ENCODE measurements around the gene M1AP. TPM values are rescaled to one million over a fixed set of nuclear protein-coding genes. Genes with fewer than 3 reads are reported as not detected.
A peak's percentile ranks its signal among the peaks of the same experiment; 100 is the strongest.

M1AP gene
- total and polyA plus RNA-seq, 4 experiments from 2014 or later = 0.47 TPM; not detected in 3

GRCh38 chr2:74512744-74513604 is 135.2 kb downstream of the M1AP start:
- intact Hi-C loops (cut with micrococcal nuclease) = no loop called here
- H3K27me3 Mint-ChIP-seq = peaks cover 18 to 36% of the 10 kb centered on the region in 2 donors
- POLR2A ChIA-PET (ENCODE audit: partially characterized antibody) = interaction anchor here (0.9 to 1.8 kb wide), 9 partner anchors 11 to 335 kb away, joined by 3 to 11 read pairs (median 3); partner anchors contain the start of genes AUP1, DQX1, HTRA2 and MRPL53
- peaks cover 0 to 2% (median 0%) of the 10 kb centered on the region in 8 donors for H3K9me3 Mint-ChIP-seq
- Histone ChIP-seq H3K36me3 (ENCODE audit: insufficient read depth, low read length) (no peaks in the 10 kb centered on the region), H3K27me3 (ENCODE audit: insufficient read depth, low read length) (peaks cover 32% of the 10 kb centered on the region), H3K27ac (ENCODE audit: low read depth, low read length) (no peak overlapping the region), H3K4me3 (ENCODE audit: low read length in 2 of 2) (no peak overlapping the region), H3K9me3 (ENCODE audit: control insufficient read depth in 1 of 2, low read length in 2 of 2) (no peaks in the 10 kb centered on the region), H3K4me1 (ENCODE audit: insufficient read depth, low read length) (peaks cover 42% of the 10 kb centered on the region)
- CTCF ChIA-PET (ENCODE audit: partially characterized antibody) = no interaction called here
- no peaks in the 10 kb centered on the region for H3K36me3 Mint-ChIP-seq
- H3K4me1 Mint-ChIP-seq = peaks cover 14 to 44% (median 28%) of the 10 kb centered on the region in 4 donors
- peak overlapping the region in 1 of 7 donors; percentile 70 for H3K27ac Mint-ChIP-seq
- peak overlapping the region in 5 of 8 donors; percentile 41 to 81 (median 69) for H3K4me3 Mint-ChIP-seq
- no peak for DNase-seq

DNA sequence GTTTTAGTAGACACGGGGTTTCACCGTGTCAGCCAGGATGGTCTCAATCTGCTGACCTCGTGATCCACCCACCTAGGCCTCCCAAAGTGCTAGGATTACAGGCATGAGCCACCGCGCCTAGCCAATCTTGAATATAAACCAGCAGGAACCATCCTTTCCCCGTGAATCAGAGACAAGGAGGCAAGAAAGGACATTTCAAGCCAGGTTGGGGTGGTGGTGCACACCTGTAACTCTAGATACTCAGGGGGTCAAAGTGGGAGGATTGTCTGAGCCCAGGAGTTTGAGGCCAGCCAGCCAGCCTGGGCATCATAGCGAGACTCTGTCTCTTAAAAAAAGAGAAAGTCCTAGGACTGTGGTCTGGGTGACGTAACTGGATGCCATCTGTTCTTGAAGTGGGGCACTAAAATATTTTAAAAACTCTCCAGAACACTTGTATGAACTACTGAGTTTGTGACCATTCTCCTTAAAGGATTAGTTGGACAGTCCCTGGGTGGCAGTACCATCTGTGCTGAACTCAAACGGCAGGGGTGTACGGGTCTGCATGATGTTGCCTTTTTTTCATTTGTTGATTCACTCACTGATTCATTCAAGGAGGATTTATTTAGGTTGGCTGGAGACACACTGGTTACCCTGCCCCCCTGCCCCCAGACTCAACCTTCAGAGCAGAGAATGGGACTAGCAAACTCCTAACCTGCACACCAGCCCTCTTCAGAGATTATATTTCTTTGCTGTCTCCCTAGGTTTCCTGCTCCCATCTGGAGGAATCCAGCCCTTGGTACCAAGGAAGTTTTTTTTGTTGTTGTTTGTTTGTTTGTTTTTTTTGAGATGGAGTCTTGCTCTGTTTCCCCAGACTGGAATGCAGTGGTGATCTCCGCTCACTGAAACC is 136.8 kb downstream of the M1AP start:
- ChIA-PET POLR2A (ENCODE audit: partially characterized antibody) (interaction anchor here (0.8 to 5.2 kb wide), 2 partner anchors 13 to 54 kb away, joined by 3 to 37 read pairs; partner anchors contain the start of genes INO80B and WBP1), CTCF (ENCODE audit: partially characterized antibody) (interaction anchor here (0.7 to 1.4 kb wide), 2 partner anchors 28 to 54 kb away, joined by 3 to 4 read pairs; partner anchors contain the start of genes CCDC142 and TTC31)
- Histone ChIP-seq H3K27ac (ENCODE audit: low read depth, low read length) (no peak overlapping the region), H3K9me3 (ENCODE audit: control insufficient read depth in 1 of 2, low read length in 2 of 2) (no peaks in the 10 kb centered on the region), H3K27me3 (ENCODE audit: insufficient read depth, low read length) (peaks cover 16% of the 10 kb centered on the region), H3K36me3 (ENCODE audit: insufficient read depth, low read length) (no peaks in the 10 kb centered on the region), H3K4me1 (ENCODE audit: insufficient read depth, low read length) (peaks cover 46% of the 10 kb centered on the region), H3K4me3 (ENCODE audit: low read length in 2 of 2) (no peak overlapping the region)
- no peak for DNase-seq
- peaks cover 17 to 53% (median 35%) of the 10 kb centered on the region in 4 donors for H3K4me1 Mint-ChIP-seq
- H3K9me3 Mint-ChIP-seq = peaks cover 0 to 4% (median 0%) of the 10 kb centered on the region in 8 donors
- intact Hi-C loops (cut with micrococcal nuclease) = no loop called here
- H3K27me3 Mint-ChIP-seq = peaks cover 8 to 35% of the 10 kb centered on the region in 2 donors
- H3K27ac Mint-ChIP-seq = peak overlapping the region in 2 of 7 donors; percentile 57 to 70
- peak overlapping the region in 2 of 8 donors; percentile 15 to 48 for H3K4me3 Mint-ChIP-seq
- H3K36me3 Mint-ChIP-seq = peaks cover 11 to 16% of the 10 kb centered on the region in 2 donors

- Histone ChIP-seq H3K27me3 (ENCODE audit: insufficient read depth, low read length) (peaks cover 10% of the 10 kb centered on the region), H3K9me3 (ENCODE audit: control insufficient read depth in 1 of 2, low read length in 2 of 2) (no peaks in the 10 kb centered on the region), H3K4me1 (ENCODE audit: insufficient read depth, low read length) (peaks cover 45% of the 10 kb centered on the region), H3K4me3 (ENCODE audit: low read length in 2 of 2) (no peak overlapping the region), H3K36me3 (ENCODE audit: insufficient read depth, low read length) (peaks cover 7% of the 10 kb centered on the region), H3K27ac (ENCODE audit: low read depth, low read length) (no peak overlapping the region)
- Mint-ChIP-seq H3K4me1 (peaks cover 17 to 52% (median 32%) of the 10 kb centered on the region in 4 donors), H3K27ac (no peak overlapping the region), H3K36me3 (peaks cover 17 to 22% of the 10 kb centered on the region in 2 donors), H3K4me3 (no peak overlapping the region), H3K27me3 (peaks cover 7 to 32% of the 10 kb centered on the region in 2 donors), H3K9me3 (peaks cover 0 to 4% (median 0%) of the 10 kb centered on the region in 8 donors)
- intact Hi-C loops (cut with micrococcal nuclease) = no loop called here
- ChIA-PET CTCF (ENCODE audit: partially characterized antibody) (interaction anchor here (1.0 to 1.7 kb wide), 3 partner anchors 14 to 27 kb away, joined by 3 to 4 read pairs (median 4); partner anchors contain the start of genes CCDC142 and TTC31), POLR2A (ENCODE audit: partially characterized antibody) (interaction anchor here (0.8 to 5.2 kb wide), 3 partner anchors 12 to 53 kb away, joined by 3 to 57 read pairs (median 37); partner anchors contain the start of genes AUP1, HTRA2, INO80B and WBP1)
- no peak for DNase-seq
These were observed 137.9 kb downstream of the M1AP start for GRCh38 chr2:74510272-74510671.

GRCh38 chr2:74507926-74508520 is 140.1 kb downstream of the M1AP start:
- Mint-ChIP-seq H3K9me3 (peaks cover 0 to 4% (median 0%) of the 10 kb centered on the region in 8 donors), H3K27ac (peak overlapping the region; percentile 97 to 100 (median 100)), H3K4me3 (peak overlapping the region; percentile 98 to 100 (median 100)), H3K36me3 (peaks cover 30 to 34% of the 10 kb centered on the region in 2 donors), H3K27me3 (peaks cover 15 to 44% of the 10 kb centered on the region in 2 donors), H3K4me1 (peaks cover 18 to 60% (median 41%) of the 10 kb centered on the region in 4 donors)
- peak overlapping the region; percentile 83 to 97 for H3K4me3 ChIP-seq (ENCODE audit: low read length in 2 of 2)
- CTCF ChIA-PET (ENCODE audit: partially characterized antibody) = interaction anchor here (0.5 to 2.1 kb wide), 6 partner anchors 22 to 87 kb away, joined by 3 to 9 read pairs (median 3); partner anchors contain the start of genes CCDC142, HTRA2, MRPL53 and TTC31
- H3K4me1 ChIP-seq (ENCODE audit: insufficient read depth, low read length) = peaks cover 33% of the 10 kb centered on the region
- H3K27me3 ChIP-seq (ENCODE audit: insufficient read depth, low read length) = peaks cover 13% of the 10 kb centered on the region
- H3K9me3 ChIP-seq (ENCODE audit: control insufficient read depth in 1 of 2, low read length in 2 of 2) = no peaks in the 10 kb centered on the region
- H3K36me3 ChIP-seq (ENCODE audit: insufficient read depth, low read length) = peaks cover 15% of the 10 kb centered on the region
- intact Hi-C loops (cut with micrococcal nuclease) = loop anchor here (1.0 to 2.0 kb wide), 5 partner anchors 21 to 53 kb away; partner anchors contain the start of genes AUP1, HTRA2, INO80B and TTC31
- POLR2A ChIA-PET (ENCODE audit: partially characterized antibody) = interaction anchor here (1.5 to 7.0 kb wide), 8 partner anchors 8 to 87 kb away, joined by 6 to 60 read pairs (median 18); partner anchors contain the start of genes AUP1, C2orf81, CCDC142 and DQX1
- DNase-seq = no peak
- H3K27ac ChIP-seq (ENCODE audit: low read depth, low read length) = peak overlapping the region; percentile 98

Other genes starting within 250 kb of the M1AP start
- 1 to 10 TPM; 5.3 to 7.5 TPM for gene C2orf81, start 226.7 kb downstream of the M1AP start, total RNA-seq
- gene C2orf81, start 226.7 kb downstream of the M1AP start, polyA plus RNA-seq = 1 to 10 TPM; 1.5 to 1.6 TPM
- 10 to 100 TPM; 36.3 to 41.0 TPM for gene WDR54, start 226.6 kb downstream of the M1AP start, total RNA-seq
- 100 to 1,000 TPM in 1 of 2 donors, 10 to 100 TPM in 1; 56.1 to 107 TPM for gene WDR54, start 226.6 kb downstream of the M1AP start, polyA plus RNA-seq
- not detected for gene RTKN, start 206.4 kb downstream of the M1AP start, total RNA-seq
- gene RTKN, start 206.4 kb downstream of the M1AP start, polyA plus RNA-seq = under 1 TPM in 1 of 2 donors, not detected in 1; 0.14 TPM
- 10 to 100 TPM; 76.4 to 82.8 TPM for gene INO80B, start 193.2 kb downstream of the M1AP start, total RNA-seq
- gene INO80B, start 193.2 kb downstream of the M1AP start, polyA plus RNA-seq = 1 to 10 TPM; 4.6 to 7.7 TPM
- gene WBP1, start 189.9 kb downstream of the M1AP start, total RNA-seq = 100 to 1,000 TPM; 108 to 109 TPM
- gene WBP1, start 189.9 kb downstream of the M1AP start, polyA plus RNA-seq = 10 to 100 TPM; 38.1 to 41.2 TPM
- 10 to 100 TPM; 92.3 to 94.1 TPM for gene MOGS, start 182.9 kb downstream of the M1AP start, total RNA-seq
- 10 to 100 TPM; 34.0 to 38.5 TPM for gene MOGS, start 182.9 kb downstream of the M1AP start, polyA plus RNA-seq
- gene MRPL53, start 175.7 kb downstream of the M1AP start, total RNA-seq = 10 to 100 TPM; 72.8 to 82.3 TPM
- 100 to 1,000 TPM in 1 of 2 donors, 10 to 100 TPM in 1; 96.5 to 120 TPM for gene MRPL53, start 175.7 kb downstream of the M1AP start, polyA plus RNA-seq
- gene CCDC142, start 165.3 kb downstream of the M1AP start, total RNA-seq = 10 to 100 TPM; 63.9 to 67.6 TPM
- gene CCDC142, start 165.3 kb downstream of the M1AP start, polyA plus RNA-seq = 10 to 100 TPM in 1 of 2 donors, 1 to 10 TPM in 1; 3.6 to 10.2 TPM
- gene TTC31, start 165.2 kb downstream of the M1AP start, total RNA-seq = 10 to 100 TPM; 43.7 to 46.9 TPM
- gene TTC31, start 165.2 kb downstream of the M1AP start, polyA plus RNA-seq = 10 to 100 TPM; 17.0 to 19.2 TPM
- under 1 TPM in 1 of 2 experiments, not detected in 1; 0.30 TPM for gene LBX2, start 148.7 kb downstream of the M1AP start, total RNA-seq
- gene LBX2, start 148.7 kb downstream of the M1AP start, polyA plus RNA-seq = under 1 TPM in 1 of 2 donors, not detected in 1; 0.23 TPM
- 10 to 100 TPM; 31.1 to 42.2 TPM for gene PCGF1, start 140.6 kb downstream of the M1AP start, total RNA-seq
- 10 to 100 TPM; 10.4 to 16.7 TPM for gene PCGF1, start 140.6 kb downstream of the M1AP start, polyA plus RNA-seq
- gene TLX2, start 133.9 kb downstream of the M1AP start, total RNA-seq = under 1 TPM; 0.52 to 0.53 TPM
- gene TLX2, start 133.9 kb downstream of the M1AP start, polyA plus RNA-seq = under 1 TPM; 0.14 to 0.33 TPM
- under 1 TPM; 0.35 to 0.44 TPM for gene DQX1, start 122.1 kb downstream of the M1AP start, total RNA-seq
- gene DQX1, start 122.1 kb downstream of the M1AP start, polyA plus RNA-seq = not detected
- 100 to 1,000 TPM; 153 to 158 TPM for gene AUP1, start 118.6 kb downstream of the M1AP start, total RNA-seq
- 100 to 1,000 TPM in 1 of 2 donors, 10 to 100 TPM in 1; 91.3 to 123 TPM for gene AUP1, start 118.6 kb downstream of the M1AP start, polyA plus RNA-seq
- 10 to 100 TPM; 39.8 to 41.1 TPM for gene HTRA2, start 118.4 kb downstream of the M1AP start, total RNA-seq
- 10 to 100 TPM; 22.0 to 25.7 TPM for gene HTRA2, start 118.4 kb downstream of the M1AP start, polyA plus RNA-seq
- gene LOXL3, start 94.4 kb downstream of the M1AP start, total RNA-seq = under 1 TPM; 0.25 to 0.32 TPM
- gene LOXL3, start 94.4 kb downstream of the M1AP start, polyA plus RNA-seq = not detected
- gene DOK1, start 93.6 kb downstream of the M1AP start, total RNA-seq = 10 to 100 TPM; 34.8 to 35.7 TPM
- gene DOK1, start 93.6 kb downstream of the M1AP start, polyA plus RNA-seq = 10 to 100 TPM; 14.2 to 26.8 TPM
- 10 to 100 TPM; 19.5 to 21.6 TPM for gene SEMA4F, start 5.9 kb upstream of the M1AP start, total RNA-seq
- gene SEMA4F, start 5.9 kb upstream of the M1AP start, polyA plus RNA-seq = 1 to 10 TPM; 6.8 to 8.1 TPM
- 1 to 10 TPM; 7.3 to 9.4 TPM for gene HK2, start 185.8 kb upstream of the M1AP start, total RNA-seq
- gene HK2, start 185.8 kb upstream of the M1AP start, polyA plus RNA-seq = 1 to 10 TPM; 1.7 to 4.9 TPM